IMR-90 (cell line): ENCODE data around the gene GPT2. TPM values are rescaled to one million over a fixed set of nuclear protein-coding genes. Genes with fewer than 3 reads are reported as not detected.

ENCODE experiments used
- ATAC-seq: fragments of 200-7000 bp; cut with Tn5 transposase; 2 replicates; pipeline ENCODE4 v1.9.1; 2020; ENCODE audit warnings: low read depth, mild to moderate bottlenecking, moderate library complexity
- BruUV-seq: library from RNA; stranded (reverse); fragments of 400-500 nt; replicated peaks from 2 replicates; lab custom pipeline; 2021; lab: Mats Ljungman, UMichigan
- CTCF ChIA-PET: fragments of 300-600 bp; formaldehyde crosslinking; extraction: SDS; loops from one replicate; lab custom pipeline; 2021; ENCODE audit warnings: antibody characterized with exemption; lab: Yijun Ruan, JAX
- POLR2A ChIA-PET: fragments of 300-600 bp; sonication (Branson Sonifier 250); formaldehyde crosslinking; loops from one replicate; lab custom pipeline; 2022; ENCODE audit warnings: antibody characterized with exemption; ENCODE audit not compliant: unreplicated experiment; lab: Charles Lee
- DNase-seq: peaks from one replicate; pipeline ENCODE4 v3.0.0; 2013
- H2AFZ ChIP-seq: replicated peaks from 2 replicates; pipeline ENCODE3; 2013; ENCODE audit warnings: low read length, mild to moderate bottlenecking; ENCODE audit not compliant: poor library complexity
- H2AK5ac ChIP-seq: 2 replicates; pipeline ENCODE4 v1.6.1; 2013; ENCODE audit warnings: low read depth, low read length, inconsistent platforms
- H2AK9ac ChIP-seq: replicated peaks from 2 replicates; pipeline ENCODE3; 2013; ENCODE audit warnings: mild to moderate bottlenecking, low read depth, low read length, moderate library complexity; ENCODE audit not compliant: poor library complexity
- H2BK120ac ChIP-seq: 2 replicates; pipeline ENCODE4 v1.6.1; 2013; ENCODE audit warnings: low read depth, low read length, inconsistent platforms
- H2BK15ac ChIP-seq: 3 replicates; pipeline ENCODE4 v1.6.1; 2013; ENCODE audit warnings: low read depth, low read length, inconsistent platforms
- H2BK20ac ChIP-seq: 2 replicates; pipeline ENCODE4 v1.6.1; 2013; ENCODE audit warnings: low read depth, mild to moderate bottlenecking, inconsistent platforms, low read length, moderate library complexity
- H2BK5ac ChIP-seq: 2 replicates; pipeline ENCODE4 v1.6.1; 2013; ENCODE audit warnings: mild to moderate bottlenecking, low read depth, low read length, inconsistent platforms; ENCODE audit not compliant: poor library complexity, severe bottlenecking
- H3K14ac ChIP-seq: replicated peaks from 2 replicates; pipeline ENCODE4 v1.6.1; 2013; ENCODE audit warnings: low read depth, low read length, inconsistent platforms
- H3K18ac ChIP-seq: 2 replicates; pipeline ENCODE4 v1.6.1; 2013; ENCODE audit warnings: low read depth, low read length, control low read depth
- H3K23ac ChIP-seq: 2 replicates; pipeline ENCODE4 v1.6.1; 2013; ENCODE audit warnings: low read depth, low read length, inconsistent platforms
- H3K27ac ChIP-seq: 2 replicates; pipeline ENCODE4 v1.5.1; 2013; ENCODE audit warnings: mild to moderate bottlenecking, control low read depth, low read length; ENCODE audit not compliant: insufficient read depth
- H3K27me3 ChIP-seq: 2 replicates; pipeline ENCODE4 v1.6.1; 2013; ENCODE audit warnings: low read length; ENCODE audit not compliant: control insufficient read depth, insufficient read depth
- H3K36me3 ChIP-seq: 2 replicates; pipeline ENCODE4 v1.6.1; 2013; ENCODE audit warnings: low read length, mixed read lengths; ENCODE audit not compliant: control insufficient read depth, insufficient read depth
- H3K4ac ChIP-seq: 2 replicates; pipeline ENCODE4 v1.6.1; 2013; ENCODE audit warnings: low read depth, low read length, inconsistent platforms
- H3K4me1 ChIP-seq: 2 replicates; pipeline ENCODE4 v1.6.1; 2013; ENCODE audit warnings: low read length, mixed read lengths; ENCODE audit not compliant: control insufficient read depth, insufficient read depth
- H3K4me2 ChIP-seq: 2 replicates; pipeline ENCODE4 v1.6.1; 2013; ENCODE audit warnings: low read depth, mild to moderate bottlenecking, control low read depth, low read length, moderate library complexity
- H3K4me3 ChIP-seq: 2 replicates; pipeline ENCODE4 v1.5.1; 2013; ENCODE audit warnings: low read depth, mild to moderate bottlenecking, control low read depth, low read length, moderate library complexity; ENCODE audit not compliant: insufficient read depth
- H3K56ac ChIP-seq: 2 replicates; pipeline ENCODE4 v1.6.1; 2013; ENCODE audit warnings: low read length, inconsistent platforms; ENCODE audit not compliant: insufficient read depth; ENCODE audit errors: extremely low read depth
- H3K79me1 ChIP-seq, 2 experiments: 2 replicates each; pipeline ENCODE4 v1.6.1; 2013; ENCODE audit warnings: low read length in 2 of 2, inconsistent platforms in 1 of 2, low read depth in 1 of 2
- H3K9ac ChIP-seq: 2 replicates; pipeline ENCODE4 v1.6.1; 2013; ENCODE audit warnings: low read depth, low read length, control low read depth
- H3K9me1 ChIP-seq: 2 replicates; pipeline ENCODE4 v1.6.1; 2013; ENCODE audit warnings: low read length, inconsistent platforms; ENCODE audit not compliant: insufficient read depth
- H3K9me3 ChIP-seq: 2 replicates; pipeline ENCODE4 v1.6.1; 2013; ENCODE audit warnings: low read length; ENCODE audit not compliant: control insufficient read depth, insufficient read depth
- H4K20me1 ChIP-seq: 2 replicates; pipeline ENCODE4 v1.6.1; 2013; ENCODE audit warnings: low read length, inconsistent platforms; ENCODE audit not compliant: insufficient read depth
- H4K5ac ChIP-seq: 2 replicates; pipeline ENCODE4 v1.6.1; 2013; ENCODE audit warnings: mild to moderate bottlenecking, low read depth, low read length, control low read depth
- H4K8ac ChIP-seq, 2 experiments: 2 replicates each; pipeline ENCODE4 v1.6.1; 2013; ENCODE audit warnings: low read depth in 2 of 2, low read length in 2 of 2, control low read depth in 1 of 2, inconsistent platforms in 1 of 2
- H4K91ac ChIP-seq: 2 replicates; pipeline ENCODE4 v1.6.1; 2013; ENCODE audit warnings: low read depth, low read length, inconsistent platforms; ENCODE audit not compliant: insufficient read depth
- BHLHE40 ChIP-seq: fragments of 150-350 bp; IDR thresholded peaks from 2 replicates; pipeline ENCODE4 v1.6.1; 2016; ENCODE audit warnings: mild to moderate bottlenecking, low read depth, low read length
- MAZ ChIP-seq: IDR thresholded peaks from 2 replicates; pipeline ENCODE4 v1.6.1; 2012; ENCODE audit warnings: low read depth, mild to moderate bottlenecking, low read length, improper control_type of control experiment, moderate library complexity, borderline replicate concordance
- MXI1 ChIP-seq: IDR thresholded peaks from 2 replicates; pipeline ENCODE4 v1.6.1; 2012; ENCODE audit warnings: low read depth, mild to moderate bottlenecking, low read length, moderate library complexity, borderline replicate concordance
- POLR2A ChIP-seq: IDR thresholded peaks from 2 replicates; pipeline ENCODE4 v1.6.1; 2012; ENCODE audit warnings: mild to moderate bottlenecking, low read depth, low read length
- RAD21 ChIP-seq: IDR thresholded peaks from 2 replicates; pipeline ENCODE4 v1.6.1; 2012; ENCODE audit warnings: low read length, improper control_type of control experiment
- RCOR1 ChIP-seq: IDR thresholded peaks from 2 replicates; pipeline ENCODE4 v1.6.1; 2012; ENCODE audit warnings: mild to moderate bottlenecking, low read length, improper control_type of control experiment; ENCODE audit not compliant: insufficient replicate concordance
- RFX5 ChIP-seq: IDR thresholded peaks from 2 replicates; pipeline ENCODE4 v1.8.0; 2012; ENCODE audit warnings: low read depth, mild to moderate bottlenecking, low read length, moderate library complexity
- WGBS, 2 experiments: methylation state at CpG; one replicate each; pipeline versions ENCODE4 v1.1.5 to v1.1.7; 2013; ENCODE audit warnings: missing lambda C conversion rate in 2 of 2; ENCODE audit not compliant: insufficient read length in 1 of 2; ENCODE audit errors: extremely low coverage in 2 of 2; 5-methylcytosine and 5-hydroxymethylcytosine counted together
- dilution Hi-C: fragments of 300-500 bp; cut with HindIII; formaldehyde crosslinking; loops from one replicate; pipeline ENCODE4 v1.14.3; 2018; ENCODE audit warnings: low sequenced_read_pairs; ENCODE audit not compliant: unreplicated experiment
- in situ Hi-C: fragments of 300-500 bp; cut with MboI; formaldehyde crosslinking; loops from 3 replicates; pipeline ENCODE4 v1.14.3; 2019; ENCODE audit warnings: low sequenced_read_pairs, inconsistent platforms, mixed read lengths
- intact Hi-C: fragments of 100-400 bp; cut with micrococcal nuclease; formaldehyde crosslinking; loops from 2 replicates; pipeline ENCODE4 v1.10.0; 2022
- polyA plus RNA-seq, 3 experiments: library from polyadenylated mRNA; depleted of rRNA; stranded (reverse); fragments of >200 nt; gene quantifications; 2 replicates each; pipeline ENCODE4 v1.2.3, GENCODE V29; 2012; ENCODE audit warnings: low replicate concordance in 1 of 3
- total RNA-seq: library from RNA; depleted of rRNA; stranded (reverse); fragments of >200 nt; gene quantifications from 2 replicates; pipeline ENCODE4 v1.2.3, GENCODE V29; 2012
- TF ChIP-seq, protein P1 (sequence below): fragments of 150-350 bp; IDR thresholded peaks from 2 replicates; pipeline ENCODE4 v1.6.1; 2017; ENCODE audit warnings: mild to moderate bottlenecking, antibody characterized with exemption, low read length, low read depth

Gene GPT2
- total and polyA plus RNA-seq, 2 of the 4 experiments (the other 2 are of a cell fraction): 26.4 to 31.5 TPM

DNA sequence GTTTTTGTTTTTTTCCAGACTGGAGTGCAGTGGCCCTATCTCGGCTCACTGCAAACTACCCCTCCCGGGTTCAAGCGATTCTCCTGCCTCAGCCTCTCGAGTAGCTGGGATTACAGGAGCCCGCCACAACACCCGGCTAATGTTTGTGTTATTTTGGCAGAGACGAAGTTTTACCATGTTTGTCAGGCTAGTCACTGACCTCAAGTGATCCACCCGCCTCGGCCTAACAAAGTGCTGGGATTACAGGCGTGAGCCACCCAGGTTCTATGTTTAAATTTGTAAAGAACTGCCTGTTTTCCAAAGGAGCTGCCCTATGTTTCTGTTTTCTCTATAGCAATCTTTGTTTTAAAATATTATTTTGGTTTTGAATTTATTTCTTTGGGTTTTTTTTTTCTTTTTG lies 39.4 kb upstream of the GPT2 start:
- Histone ChIP-seq H3K9me3 (peaks cover 4% of the 10 kb centered on the region; the same call in 1 of the 2 replicates), H3K9me1 (no peaks in the 10 kb centered on the region), H3K18ac (no peak overlapping the region), H4K20me1 (no peaks in the 10 kb centered on the region), H2AFZ (peak overlapping the region; percentile 18), H3K27me3 (peaks cover 2% of the 10 kb centered on the region; the same call in 1 of the 2 replicates), H3K36me3 (no peaks in the 10 kb centered on the region), H3K56ac (no peak overlapping the region), H3K14ac (no peak overlapping the region), H3K79me1 (no peaks in the 10 kb centered on the region), H4K91ac (no peak overlapping the region), H4K5ac (no peak overlapping the region), H2BK120ac (no peak overlapping the region), H4K8ac (no peak overlapping the region), H3K9ac (no peak overlapping the region), H2BK5ac (no peak overlapping the region), H2AK5ac (no peak overlapping the region), H2AK9ac (no peak overlapping the region), H3K4me2 (no peak overlapping the region), H3K4me3 (no peak overlapping the region), H3K4ac (no peak overlapping the region), H3K27ac (no peak overlapping the region), H2BK20ac (no peak overlapping the region), H2BK15ac (no peak overlapping the region), H3K23ac (no peak overlapping the region), H3K4me1 (peaks cover 2% of the 10 kb centered on the region; the same call in 1 of the 2 replicates)
- intact Hi-C loops: no loop called here
- whole genome bisulfite sequencing, 2 experiments: no CpG with 5 or more reads among the region's 10 CpGs
- ATAC-seq: peak; percentile 82
- in situ Hi-C loops: no loop called here
- DNase-seq: peak; percentile 79
- no TSS peak for BruUV-seq
- CTCF ChIA-PET: interaction anchor here (0.6 to 2.2 kb wide), 3 partner anchors 9 to 135 kb away, joined by 3 to 8 read pairs (median 4); no protein-coding TSS in a partner anchor
- POLR2A ChIA-PET: no interaction called here
- dilution Hi-C loops: no loop called here
- TF ChIP-seq RCOR1 (no peak), BHLHE40 (0 out of 2 replicates have a peak, but pooled peaks have one; percentile 36), RAD21 (no peak), MAZ (no peak), POLR2A (no peak), MXI1 (no peak), RFX5 (no peak)
- TF ChIP-seq, protein P1, sequence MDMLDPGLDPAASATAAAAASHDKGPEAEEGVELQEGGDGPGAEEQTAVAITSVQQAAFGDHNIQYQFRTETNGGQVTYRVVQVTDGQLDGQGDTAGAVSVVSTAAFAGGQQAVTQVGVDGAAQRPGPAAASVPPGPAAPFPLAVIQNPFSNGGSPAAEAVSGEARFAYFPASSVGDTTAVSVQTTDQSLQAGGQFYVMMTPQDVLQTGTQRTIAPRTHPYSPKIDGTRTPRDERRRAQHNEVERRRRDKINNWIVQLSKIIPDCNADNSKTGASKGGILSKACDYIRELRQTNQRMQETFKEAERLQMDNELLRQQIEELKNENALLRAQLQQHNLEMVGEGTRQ: no peak
